BJ (cell line): ENCODE measurements around the gene PVR. TPM values are rescaled to one million over a fixed set of nuclear protein-coding genes. Genes with fewer than 3 reads are reported as not detected.

ENCODE experiments used
- CTCF ChIA-PET: fragments of 350-600 bp; formaldehyde crosslinking; extraction: SDS; loops from one replicate; lab custom pipeline; 2021; ENCODE audit warnings: antibody characterized with exemption, inconsistent platforms; lab: Yijun Ruan, JAX
- POLR2A ChIA-PET: fragments of 300-600 bp; sonication (Branson Sonifier 250); formaldehyde crosslinking; extraction: SDS; loops from one replicate; lab custom pipeline; 2021; ENCODE audit warnings: antibody characterized with exemption; lab: Charles Lee
- DNase-seq: peaks from one replicate; pipeline ENCODE4 v3.0.0-alpha.2; 2011; ENCODE audit warnings: low read depth
- H3K27me3 ChIP-seq: 2 replicates; pipeline ENCODE4 v1.6.0; 2011; ENCODE audit warnings: low read length; ENCODE audit not compliant: control insufficient read depth, insufficient read depth
- H3K36me3 ChIP-seq: 2 replicates; pipeline ENCODE4 v1.5.1; 2011; ENCODE audit warnings: low read length; ENCODE audit not compliant: control insufficient read depth, insufficient read depth
- H3K4me3 ChIP-seq: 2 replicates; pipeline ENCODE4 v1.5.1; 2011; ENCODE audit warnings: low read depth, mild to moderate bottlenecking, control low read depth, low read length
- polyA plus RNA-seq: library from polyadenylated mRNA; depleted of rRNA; stranded (reverse); fragments of >200 nt; gene quantifications from 2 replicates; pipeline ENCODE4 v1.2.3, GENCODE V29; 2011
- TF ChIP-seq, protein P1 (sequence below): IDR thresholded peaks from 2 replicates; pipeline ENCODE4 v1.5.1; 2011; ENCODE audit warnings: low read depth, mild to moderate bottlenecking, control low read depth, inconsistent platforms, low read length, moderate library complexity; ENCODE audit not compliant: insufficient read depth

Gene PVR
- polyA plus RNA-seq, 1 experiment: 129 TPM

DNA sequence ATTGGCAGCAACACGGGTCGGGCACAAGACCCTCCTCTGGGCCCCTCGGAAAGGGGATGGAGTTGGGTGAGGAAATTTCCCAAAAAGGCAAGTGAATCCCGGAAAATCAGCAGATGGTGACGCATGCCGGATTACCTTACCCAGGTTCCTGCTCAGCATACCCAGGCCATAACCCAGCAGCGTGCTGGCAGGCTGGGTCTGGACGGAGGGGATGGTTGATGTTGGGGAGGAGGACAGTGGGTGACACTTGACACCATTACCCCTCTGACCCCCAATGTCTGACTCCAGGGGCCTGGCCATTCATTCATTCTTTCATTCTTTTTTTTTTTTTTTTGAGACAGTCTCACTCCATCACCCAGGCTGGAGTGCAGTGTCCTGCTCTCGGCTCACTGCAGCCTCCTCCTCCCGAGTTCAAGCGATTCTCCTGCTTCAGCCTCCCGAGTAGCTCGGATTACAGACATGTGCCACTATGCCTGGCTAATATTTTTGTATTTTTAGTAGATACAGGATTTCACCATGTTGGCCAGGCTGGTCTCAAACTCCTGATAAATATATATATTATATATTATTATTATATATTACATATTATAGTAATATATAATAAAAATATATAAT is 799 bp downstream of the PVR start:
- ChIA-PET POLR2A (interaction anchor here (0.6 to 0.7 kb wide), 3 partner anchors 9 to 22 kb away, joined by 6 to 23 read pairs (median 7); no protein-coding TSS in a partner anchor), CTCF (interaction anchor here (0.9 to 4.5 kb wide), 3 partner anchors 12 to 56 kb away, joined by 3 to 22 read pairs (median 4); no protein-coding TSS in a partner anchor)
- DNase-seq: no peak
- TF ChIP-seq, protein P1, sequence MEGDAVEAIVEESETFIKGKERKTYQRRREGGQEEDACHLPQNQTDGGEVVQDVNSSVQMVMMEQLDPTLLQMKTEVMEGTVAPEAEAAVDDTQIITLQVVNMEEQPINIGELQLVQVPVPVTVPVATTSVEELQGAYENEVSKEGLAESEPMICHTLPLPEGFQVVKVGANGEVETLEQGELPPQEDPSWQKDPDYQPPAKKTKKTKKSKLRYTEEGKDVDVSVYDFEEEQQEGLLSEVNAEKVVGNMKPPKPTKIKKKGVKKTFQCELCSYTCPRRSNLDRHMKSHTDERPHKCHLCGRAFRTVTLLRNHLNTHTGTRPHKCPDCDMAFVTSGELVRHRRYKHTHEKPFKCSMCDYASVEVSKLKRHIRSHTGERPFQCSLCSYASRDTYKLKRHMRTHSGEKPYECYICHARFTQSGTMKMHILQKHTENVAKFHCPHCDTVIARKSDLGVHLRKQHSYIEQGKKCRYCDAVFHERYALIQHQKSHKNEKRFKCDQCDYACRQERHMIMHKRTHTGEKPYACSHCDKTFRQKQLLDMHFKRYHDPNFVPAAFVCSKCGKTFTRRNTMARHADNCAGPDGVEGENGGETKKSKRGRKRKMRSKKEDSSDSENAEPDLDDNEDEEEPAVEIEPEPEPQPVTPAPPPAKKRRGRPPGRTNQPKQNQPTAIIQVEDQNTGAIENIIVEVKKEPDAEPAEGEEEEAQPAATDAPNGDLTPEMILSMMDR: no peak
- peaks cover 10% of the 10 kb centered on the region for H3K36me3 ChIP-seq
- no peaks in the 10 kb centered on the region for H3K27me3 ChIP-seq
- peak overlapping the region; percentile 93 for H3K4me3 ChIP-seq

- ChIA-PET POLR2A (interaction anchor here (0.6 kb wide), 1 partner anchor 35 kb away, joined by 5 read pairs; no protein-coding TSS in a partner anchor), CTCF (interaction anchor here (0.8 to 5.4 kb wide), 3 partner anchors 11 to 74 kb away, joined by 3 to 26 read pairs (median 22); no protein-coding TSS in a partner anchor)
- no peak for DNase-seq
- H3K27me3 ChIP-seq: no peaks in the 10 kb centered on the region
- peak overlapping the region; percentile 26 for H3K4me3 ChIP-seq
- TF ChIP-seq, protein P1: no peak
- H3K36me3 ChIP-seq: peaks cover 18% of the 10 kb centered on the region
Measured at GRCh38 chr19:44645407-44646048, 1.8 kb downstream of the PVR start.

DNA sequence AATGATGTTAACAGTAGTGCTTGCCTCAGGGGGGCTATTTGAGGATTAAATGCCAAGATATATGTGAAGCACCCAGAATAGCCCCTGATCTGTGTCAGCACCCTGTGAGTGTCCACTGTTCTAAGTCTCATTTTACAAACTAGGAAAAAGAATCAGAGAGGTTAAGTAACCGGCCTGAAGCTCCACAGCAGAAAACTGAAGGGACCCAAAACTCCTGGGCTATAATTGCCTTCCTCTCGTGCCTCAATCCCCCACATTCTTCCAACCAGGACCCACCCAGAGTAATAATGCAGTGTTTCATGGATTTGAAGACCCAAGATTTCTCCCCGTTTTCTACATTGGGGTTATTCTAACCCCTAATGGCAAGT is 2.3 kb downstream of the PVR start:
- TF ChIP-seq, protein P1: no peak
- CTCF ChIA-PET: interaction anchor here (0.8 to 5.4 kb wide), 3 partner anchors 11 to 75 kb away, joined by 3 to 26 read pairs (median 22); no protein-coding TSS in a partner anchor
- Histone ChIP-seq H3K4me3 (no peak overlapping the region), H3K27me3 (no peaks in the 10 kb centered on the region), H3K36me3 (peaks cover 22% of the 10 kb centered on the region)
- DNase-seq: no peak
- POLR2A ChIA-PET: interaction anchor here (0.6 kb wide), 1 partner anchor 36 kb away, joined by 5 read pairs; no protein-coding TSS in a partner anchor

- Histone ChIP-seq H3K36me3 (peaks cover 28% of the 10 kb centered on the region), H3K4me3 (no peak overlapping the region), H3K27me3 (no peaks in the 10 kb centered on the region)
- TF ChIP-seq, protein P1: no peak
- ChIA-PET CTCF (interaction anchor here (1.2 to 5.4 kb wide), 3 partner anchors 37 to 76 kb away, joined by 7 to 26 read pairs (median 11); no protein-coding TSS in a partner anchor), POLR2A (no interaction called here)
- DNase-seq: no peak
Measured at GRCh38 chr19:44647144-44647543, 3.4 kb downstream of the PVR start.
